Prostate gland (tissue), 2 donors: ENCODE measurements around the gene TRPV3. TPM values are rescaled to one million over a fixed set of nuclear protein-coding genes. Genes with fewer than 3 reads are reported as not detected.
"Not testable (repeated sequence)": the region's sequence is repeated elsewhere in the genome, so short reads cannot be mapped to it uniquely, and the experiment has no call there.

Experiments used
- DNase-seq: peaks from one replicate; pipeline ENCODE4 v3.0.0-alpha.2; 2019; ENCODE audit warnings: low spot score
- H3K27ac ChIP-seq, 2 donors: fragments of 200-600 bp; sonication (generic); 2 replicates each; pipeline ENCODE4 v1.5.1; 2017 to 2019
- H3K27me3 ChIP-seq: fragments of 200-600 bp; sonication (generic); replicated peaks from 2 replicates; pipeline ENCODE4 v1.5.1; 2019; ENCODE audit not compliant: insufficient read depth
- H3K36me3 ChIP-seq, 2 donors: fragments of 200-600 bp; sonication (generic); 1 replicate in 1 of 2; 2 replicates in 1 of 2; pipeline versions ENCODE4 v1.5.1 to v1.8.1; 2017 to 2019
- H3K4me1 ChIP-seq: fragments of 200-600 bp; sonication (generic); replicated peaks from 2 replicates; pipeline ENCODE4 v1.5.1; 2019
- H3K4me3 ChIP-seq, 2 donors: fragments of 200-600 bp; sonication (generic); 2 replicates each; pipeline ENCODE4 v1.5.1; 2017 to 2019
- H3K9me3 ChIP-seq: fragments of 200-600 bp; sonication (generic); 2 replicates; pipeline ENCODE4 v1.5.1; 2017
- POLR2A ChIP-seq: fragments of 450-650 bp; IDR thresholded peaks from one replicate; pipeline ENCODE4 v1.6.1; 2016; ENCODE audit warnings: antibody characterized with exemption, mild to moderate bottlenecking
- POLR2AphosphoS5 ChIP-seq: sonication (generic); formaldehyde crosslinking; IDR thresholded peaks from one replicate; pipeline ENCODE4 v1.6.1; 2017; ENCODE audit warnings: antibody characterized with exemption
- WGBS: methylation state at CpG from one replicate; pipeline ENCODE4 v1.1.5; 2018; 5-methylcytosine and 5-hydroxymethylcytosine counted together
- intact Hi-C: fragments of 100-400 bp; cut with DNase I; formaldehyde crosslinking; loops from one replicate; pipeline ENCODE4 v1.14.2; 2022
- total RNA-seq, 2 donors: library from RNA; depleted of rRNA; stranded (reverse); fragments of >200 nt; gene quantifications; one replicate each; pipeline ENCODE4 v1.1.0, GENCODE V29; 2016
- TF ChIP-seq, protein P1 (sequence below), 4 experiments: fragments of 200-600 bp in 2 of 4; fragments of 450-650 bp in 2 of 4; sonication (generic) in 2 of 4; IDR thresholded peaks; 1 replicate in 3 of 4; 2 replicates in 1 of 4; pipeline ENCODE4 v1.5.1; 2016 to 2019; ENCODE audit warnings: antibody characterized with exemption in 4 of 4, mild to moderate bottlenecking in 2 of 4, moderate library complexity in 2 of 4

Gene TRPV3
- total RNA-seq, 2 donors from 2014 or later: 10.5 TPM; not detected in 1

- no peak overlapping the region for H3K4me3 ChIP-seq
- H3K9me3 ChIP-seq: no peaks in the 10 kb centered on the region
- TF ChIP-seq, protein P1, sequence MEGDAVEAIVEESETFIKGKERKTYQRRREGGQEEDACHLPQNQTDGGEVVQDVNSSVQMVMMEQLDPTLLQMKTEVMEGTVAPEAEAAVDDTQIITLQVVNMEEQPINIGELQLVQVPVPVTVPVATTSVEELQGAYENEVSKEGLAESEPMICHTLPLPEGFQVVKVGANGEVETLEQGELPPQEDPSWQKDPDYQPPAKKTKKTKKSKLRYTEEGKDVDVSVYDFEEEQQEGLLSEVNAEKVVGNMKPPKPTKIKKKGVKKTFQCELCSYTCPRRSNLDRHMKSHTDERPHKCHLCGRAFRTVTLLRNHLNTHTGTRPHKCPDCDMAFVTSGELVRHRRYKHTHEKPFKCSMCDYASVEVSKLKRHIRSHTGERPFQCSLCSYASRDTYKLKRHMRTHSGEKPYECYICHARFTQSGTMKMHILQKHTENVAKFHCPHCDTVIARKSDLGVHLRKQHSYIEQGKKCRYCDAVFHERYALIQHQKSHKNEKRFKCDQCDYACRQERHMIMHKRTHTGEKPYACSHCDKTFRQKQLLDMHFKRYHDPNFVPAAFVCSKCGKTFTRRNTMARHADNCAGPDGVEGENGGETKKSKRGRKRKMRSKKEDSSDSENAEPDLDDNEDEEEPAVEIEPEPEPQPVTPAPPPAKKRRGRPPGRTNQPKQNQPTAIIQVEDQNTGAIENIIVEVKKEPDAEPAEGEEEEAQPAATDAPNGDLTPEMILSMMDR (IDR thresholded peaks at IDR 0.05): no peak
- TF ChIP-seq POLR2AphosphoS5 (no peak), POLR2A (no peak)
- DNase-seq: no peak
- intact Hi-C loops: no loop called here
- H3K27ac ChIP-seq: no peak overlapping the region
- H3K27me3 ChIP-seq: no peaks in the 10 kb centered on the region
- H3K36me3 ChIP-seq: no peaks in the 10 kb centered on the region
- 74% methylated on average over 9 of the region's 9 CpGs for WGBS
- H3K4me1 ChIP-seq: no peaks in the 10 kb centered on the region
These were observed 42.7 kb downstream of the TRPV3 start for GRCh38 chr17:3514873-3515272.

GRCh38 chr17:3514167-3514566 lies 43.4 kb downstream of the TRPV3 start:
- WGBS: 94% methylated on average over 11 of the region's 11 CpGs
- H3K4me1 ChIP-seq, H3K27me3 ChIP-seq, DNase-seq, H3K36me3 ChIP-seq, H3K4me3 ChIP-seq, H3K27ac ChIP-seq, intact Hi-C loops, H3K9me3 ChIP-seq: not testable (repeated sequence)

DNA sequence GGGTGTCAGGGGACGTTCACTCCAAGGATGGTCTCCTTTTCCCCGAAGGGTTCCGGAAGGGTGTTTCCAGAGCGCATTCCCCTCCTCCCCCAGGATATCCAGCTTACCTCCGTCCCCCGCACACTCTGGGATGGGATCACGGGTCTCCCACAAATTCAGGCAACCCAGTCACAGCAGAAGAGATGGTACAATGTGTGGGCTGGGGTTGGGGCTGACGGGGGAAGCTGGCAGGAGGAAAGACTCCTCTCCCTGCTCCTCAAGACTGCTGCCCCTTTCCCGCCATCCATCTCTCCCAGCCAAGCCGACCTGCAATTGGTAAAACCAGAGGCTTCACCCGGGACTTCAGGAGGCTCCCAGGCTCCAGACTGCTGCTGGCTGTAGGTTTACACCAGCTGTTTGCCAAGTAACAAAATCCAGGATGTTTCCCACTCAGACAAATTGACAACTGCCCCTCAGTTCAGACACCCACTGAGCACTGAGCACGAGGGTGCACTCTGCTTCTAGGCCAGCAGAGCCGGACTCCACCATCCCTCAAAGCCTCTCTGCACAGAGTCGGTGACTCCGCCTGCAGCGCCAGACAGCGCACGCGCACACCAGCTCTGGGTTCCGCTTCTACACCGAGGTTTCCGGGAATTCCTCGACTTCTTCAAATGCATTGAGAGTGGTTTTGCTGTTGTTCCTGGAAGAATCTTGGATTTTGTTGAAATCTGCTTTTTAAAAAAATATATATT lies 44.1 kb downstream of the TRPV3 start:
- no peaks in the 10 kb centered on the region for H3K27me3 ChIP-seq
- H3K27ac ChIP-seq: no peak overlapping the region
- H3K9me3 ChIP-seq: no peaks in the 10 kb centered on the region
- H3K4me3 ChIP-seq: no peak overlapping the region
- no peaks in the 10 kb centered on the region for H3K36me3 ChIP-seq
- TF ChIP-seq POLR2A (no peak), POLR2AphosphoS5 (no peak)
- TF ChIP-seq, protein P1 (IDR thresholded peaks at IDR 0.05): no peak
- WGBS: 88% methylated on average over 23 of the region's 23 CpGs
- intact Hi-C loops: no loop called here
- DNase-seq: no peak
- H3K4me1 ChIP-seq: no peaks in the 10 kb centered on the region

- no peak for DNase-seq
- H3K4me3 ChIP-seq: no peak overlapping the region
- WGBS: 51% methylated on average over 20 of the region's 20 CpGs
These were observed 45.0 kb downstream of the TRPV3 start for GRCh38 chr17:3512505-3513171.

DNA sequence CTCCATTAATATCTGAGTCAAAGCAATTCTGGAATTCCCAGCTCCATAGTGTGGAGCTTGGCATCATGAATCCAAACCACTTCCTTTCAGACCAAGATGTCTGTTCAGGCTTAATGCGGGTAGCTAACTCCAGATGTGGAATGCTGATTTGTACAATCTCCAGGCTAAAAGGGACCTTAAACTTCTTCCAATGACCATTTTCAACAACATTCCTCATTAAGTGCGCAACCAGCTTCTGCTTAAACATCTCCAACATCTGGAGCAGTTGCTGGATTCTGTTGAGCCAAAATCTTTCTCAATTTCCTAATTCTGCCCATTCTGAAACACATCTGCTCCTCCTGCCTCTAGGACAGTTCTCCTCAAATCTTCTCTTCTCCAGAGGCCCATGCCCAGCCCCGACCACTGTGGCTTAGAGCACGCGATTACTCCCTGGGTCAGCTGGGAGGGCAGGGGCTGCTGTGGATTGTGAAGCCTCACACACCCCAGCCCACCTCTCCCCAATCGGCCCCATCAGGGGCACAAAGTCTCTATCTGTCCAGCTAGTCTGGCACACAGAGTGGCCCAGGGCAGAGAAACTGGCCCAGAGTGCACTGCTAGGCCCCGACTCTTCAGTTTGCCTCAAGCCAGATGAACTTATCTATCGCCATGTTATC lies 45.6 kb downstream of the TRPV3 start:
- Histone ChIP-seq H3K4me3 (no peak overlapping the region), H3K36me3 (no peaks in the 10 kb centered on the region)
- 81% methylated on average over 8 of the region's 8 CpGs for WGBS

More at GRCh38 chr17:3512505-3513171, 45.0 kb downstream of the TRPV3 start:
- Histone ChIP-seq H3K36me3 (no peaks in the 10 kb centered on the region), H3K27me3 (no peaks in the 10 kb centered on the region), H3K4me1 (no peaks in the 10 kb centered on the region), H3K9me3 (no peaks in the 10 kb centered on the region), H3K27ac (no peak overlapping the region)
- intact Hi-C loops: no loop called here
- no peak for TF ChIP-seq POLR2A
- TF ChIP-seq, protein P1 (IDR thresholded peaks at IDR 0.05): no peak
- TF ChIP-seq POLR2AphosphoS5: no peak

More for the DNA sequence above, 45.6 kb downstream of the TRPV3 start:
- TF ChIP-seq POLR2AphosphoS5: no peak
- TF ChIP-seq, protein P1 (IDR thresholded peaks at IDR 0.05): no peak
- TF ChIP-seq POLR2A: no peak
- Histone ChIP-seq H3K9me3 (no peaks in the 10 kb centered on the region), H3K27ac (no peak overlapping the region), H3K4me1 (no peaks in the 10 kb centered on the region), H3K27me3 (no peaks in the 10 kb centered on the region)
- DNase-seq: no peak
- intact Hi-C loops: no loop called here
